PC-3 (cell line): ENCODE results near the gene C5AR2.

Experiments
- CTCF ChIP-seq: fragments of 300-600 bp; sonication (generic); conservative IDR thresholded peaks from 2 replicates; pipeline ENCODE4 v1.5.1; 2017; ENCODE audit warnings: antibody characterized with exemption, low read depth, mild to moderate bottlenecking, low read length
- EZH2 ChIP-seq: fragments of 300-600 bp; sonication (generic); IDR thresholded peaks from one replicate; pipeline ENCODE4 v1.6.1; 2017; ENCODE audit warnings: antibody characterized with exemption, mild to moderate bottlenecking, low read length; ENCODE audit not compliant: unreplicated experiment
- EZH2phosphoT487 ChIP-seq: fragments of 300-600 bp; sonication (generic); IDR thresholded peaks from 2 replicates; pipeline ENCODE4 v1.6.1; 2018; ENCODE audit warnings: mild to moderate bottlenecking, antibody characterized with exemption, low read length, borderline replicate concordance

GRCh38 chr19:47309038-47309437, 22.9 kb upstream of the C5AR2 start:
- TF ChIP-seq EZH2phosphoT487 (no peak), CTCF (no peak), EZH2 (no peak)
